Spleen (tissue), 7 donors: ENCODE data around the gene HRH2.

Experiments used
- POLR2A ChIP-seq, 3 donors: fragments of 450-650 bp; IDR thresholded peaks; one replicate each; pipeline ENCODE4 v1.5.1; 2017; ENCODE audit warnings: antibody characterized with exemption in 3 of 3, mild to moderate bottlenecking in 1 of 3
- TF ChIP-seq, protein P1 (sequence below), 11 experiments: fragments of 200-600 bp in 7 of 11; fragments of 450-650 bp in 4 of 11; sonication (generic) in 4 of 11; IDR thresholded peaks in 8 of 11; conservative IDR thresholded peaks in 3 of 11; 1 replicate in 7 of 11; 2 replicates in 4 of 11; pipeline versions ENCODE4 v1.4.0 to v1.8.0; 2016 to 2021; ENCODE audit warnings: antibody characterized with exemption in 11 of 11, inconsistent platforms in 4 of 11, mild to moderate bottlenecking in 1 of 11
- donor health status: DM: no; HTN: no; CAD: no; lungs with moderate emphysema.
- donor health status: DM: no; HTN: no; CAD: no.
- donor health status: DM: no; HTN: no; CAD: no.

DNA sequence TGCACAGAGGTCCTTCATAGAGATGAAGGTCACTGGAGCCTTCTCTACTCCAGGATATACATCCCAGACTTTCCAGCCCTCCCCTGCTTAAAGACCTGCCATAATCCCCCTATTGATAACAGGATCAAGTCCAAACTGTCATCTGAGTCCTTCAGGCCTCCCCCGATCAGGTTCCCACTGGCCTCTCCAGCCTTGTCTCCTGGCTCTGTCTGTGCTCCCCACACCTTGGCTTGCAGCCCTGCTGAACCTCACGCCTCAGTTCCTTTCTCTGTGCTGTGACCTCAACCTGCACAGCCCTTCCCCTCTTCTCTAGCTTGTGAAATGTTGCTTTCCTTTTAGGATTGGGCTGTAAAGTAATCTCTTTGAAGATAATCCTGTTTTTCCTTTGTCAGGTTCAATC lies 2.5 kb upstream of the HRH2 start:
- TF ChIP-seq, protein P1, sequence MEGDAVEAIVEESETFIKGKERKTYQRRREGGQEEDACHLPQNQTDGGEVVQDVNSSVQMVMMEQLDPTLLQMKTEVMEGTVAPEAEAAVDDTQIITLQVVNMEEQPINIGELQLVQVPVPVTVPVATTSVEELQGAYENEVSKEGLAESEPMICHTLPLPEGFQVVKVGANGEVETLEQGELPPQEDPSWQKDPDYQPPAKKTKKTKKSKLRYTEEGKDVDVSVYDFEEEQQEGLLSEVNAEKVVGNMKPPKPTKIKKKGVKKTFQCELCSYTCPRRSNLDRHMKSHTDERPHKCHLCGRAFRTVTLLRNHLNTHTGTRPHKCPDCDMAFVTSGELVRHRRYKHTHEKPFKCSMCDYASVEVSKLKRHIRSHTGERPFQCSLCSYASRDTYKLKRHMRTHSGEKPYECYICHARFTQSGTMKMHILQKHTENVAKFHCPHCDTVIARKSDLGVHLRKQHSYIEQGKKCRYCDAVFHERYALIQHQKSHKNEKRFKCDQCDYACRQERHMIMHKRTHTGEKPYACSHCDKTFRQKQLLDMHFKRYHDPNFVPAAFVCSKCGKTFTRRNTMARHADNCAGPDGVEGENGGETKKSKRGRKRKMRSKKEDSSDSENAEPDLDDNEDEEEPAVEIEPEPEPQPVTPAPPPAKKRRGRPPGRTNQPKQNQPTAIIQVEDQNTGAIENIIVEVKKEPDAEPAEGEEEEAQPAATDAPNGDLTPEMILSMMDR (IDR thresholded peaks at IDR 0.05 in 8 of 11, conservative IDR thresholded peaks at IDR 0.05 in 3 of 11): no peak
- no peak for TF ChIP-seq POLR2A (IDR thresholded peaks at IDR 0.05)
